GM19372 (cell line): Measurements from ENCODE around the gene UBA3.

Experiments used
- ATAC-seq: cut with Tn5 transposase; IDR thresholded peaks from one replicate; pipeline ENCODE4 v1.9.1; 2021; ENCODE audit warnings: mild to moderate bottlenecking, low read depth, moderate library complexity; ENCODE audit not compliant: unreplicated experiment

Gene UBA3

DNA sequence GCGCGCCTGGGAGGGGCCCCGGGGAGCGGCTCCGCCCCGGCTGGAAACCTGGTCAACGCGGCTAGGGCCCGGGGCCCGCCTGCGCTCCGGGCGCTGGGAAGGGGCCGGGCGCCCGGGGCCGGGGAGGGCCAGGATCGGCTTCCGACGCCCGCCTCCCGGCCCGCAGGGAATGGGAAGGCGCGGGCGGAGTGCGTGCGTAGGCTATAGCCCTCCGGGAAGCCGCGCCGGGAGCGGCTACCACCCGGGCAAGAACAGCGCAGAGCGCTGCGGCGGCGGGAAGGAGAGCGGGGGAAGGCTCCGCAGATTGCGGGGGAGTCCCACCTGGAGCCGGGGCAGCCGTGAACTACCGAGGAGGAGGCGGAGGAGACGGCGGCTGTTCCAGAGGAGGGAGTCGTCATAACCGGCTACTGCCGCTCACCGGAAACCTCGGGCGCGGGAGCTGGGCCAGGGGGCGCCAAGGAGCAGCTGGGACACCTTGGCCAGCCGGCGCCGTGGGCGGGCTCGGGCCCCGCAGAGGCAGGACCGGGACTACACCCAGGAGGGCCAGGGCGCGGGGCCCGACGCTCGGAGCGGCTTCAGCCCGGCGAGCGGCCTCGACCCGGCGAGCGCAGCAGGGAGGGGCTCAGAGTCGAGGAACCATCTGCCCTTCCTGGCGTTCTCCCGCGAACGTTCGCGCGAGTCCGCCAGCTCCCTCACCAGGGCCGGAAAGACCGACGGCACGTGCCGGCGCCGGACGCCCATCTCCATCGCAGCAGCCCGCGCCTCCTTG lies 66.7 kb downstream of the UBA3 start, which contains the start of gene EOGT:
EOGT (minus strand) TSS at position 432 of the 769 bp plus-strand sequence. CDS start 3,838 bp downstream, outside the sequence.
- ATAC-seq: peak; percentile 72

DNA sequence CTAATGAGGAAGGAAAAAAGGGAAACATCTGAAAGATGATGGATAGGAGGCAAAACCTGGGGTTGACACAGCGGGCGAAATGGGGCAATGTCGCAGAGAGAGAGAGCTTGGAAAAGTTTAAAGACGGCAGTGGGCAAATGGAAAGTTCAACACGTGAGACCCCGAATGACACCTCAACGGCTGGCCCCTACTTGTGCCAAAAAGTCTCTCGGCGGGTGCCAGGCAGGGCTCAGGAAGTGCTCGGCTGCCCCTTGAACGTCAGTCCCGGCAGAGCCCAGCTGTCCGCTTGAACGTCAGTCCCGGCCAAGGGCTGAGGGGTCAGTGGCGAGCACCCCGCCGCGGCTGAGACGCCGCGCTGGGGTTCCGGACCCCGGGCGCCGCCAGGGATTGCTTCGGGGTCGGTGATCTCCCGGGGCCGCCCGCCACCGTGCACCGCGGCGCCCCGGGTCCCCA lies 67.3 kb downstream of the UBA3 start:
- peak; percentile 46 for ATAC-seq

DNA sequence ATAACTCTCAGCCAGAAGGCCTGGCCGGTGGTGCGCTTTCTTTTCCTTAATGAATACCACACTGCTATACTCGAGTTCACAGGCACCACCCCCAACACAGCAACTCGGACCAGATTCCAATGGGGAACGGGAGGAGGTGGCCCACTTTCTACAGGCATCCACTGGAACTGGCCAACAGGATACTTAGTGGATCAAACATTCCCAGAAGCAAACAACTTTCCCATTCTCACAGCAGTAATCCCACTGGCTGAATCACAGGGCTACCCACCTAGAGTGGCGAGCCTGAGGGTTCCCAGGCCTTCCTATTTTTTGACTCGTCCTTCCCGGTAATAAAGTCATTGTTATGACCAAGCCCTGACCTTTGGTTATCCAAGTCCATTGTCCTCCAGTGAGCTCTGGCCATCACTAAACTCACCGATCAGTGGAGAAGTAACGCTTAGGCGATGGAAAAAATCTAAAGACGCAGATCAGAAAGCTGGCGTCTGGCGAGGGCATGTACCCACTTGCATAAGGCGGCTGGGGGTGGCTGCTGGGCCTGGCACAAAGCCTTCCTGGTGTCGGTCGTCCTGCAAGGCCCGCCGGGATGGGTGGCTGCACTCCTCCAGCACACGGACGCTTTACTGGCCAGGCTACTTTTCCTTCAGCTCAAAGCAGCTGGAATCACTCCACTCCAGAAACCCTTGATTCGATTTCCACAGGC lies 67.9 kb downstream of the UBA3 start:
- ATAC-seq: no peak

DNA sequence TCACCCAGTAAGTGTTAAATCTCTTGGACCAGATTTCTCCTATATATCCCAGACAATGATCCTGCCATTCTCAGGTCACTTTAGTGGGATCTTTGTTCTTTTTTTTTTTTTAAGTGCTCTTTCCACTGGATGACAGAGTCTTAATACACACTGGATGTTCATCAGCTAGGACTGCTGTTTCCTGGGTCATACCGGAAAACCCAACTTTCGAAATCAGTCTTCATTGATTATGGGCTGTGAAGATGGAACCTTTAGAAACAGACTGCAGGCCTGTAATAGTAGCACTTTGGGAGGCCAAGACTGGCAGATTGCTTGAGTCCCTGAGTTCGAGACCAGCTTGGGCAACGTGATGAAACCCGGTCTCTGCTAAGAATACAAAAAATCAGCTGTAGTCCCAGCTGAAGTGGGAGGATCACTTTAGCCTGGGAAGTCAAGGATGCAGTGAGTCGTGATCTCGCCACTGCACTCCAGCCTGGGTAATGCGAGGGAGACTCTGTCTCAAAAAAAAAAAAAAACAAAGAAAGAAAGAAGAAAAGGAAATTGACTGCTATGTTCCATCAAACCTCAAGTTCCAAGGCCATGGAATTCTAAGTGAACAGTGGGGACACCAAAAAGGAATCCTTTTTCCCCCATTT lies 69.0 kb downstream of the UBA3 start:
- no peak for ATAC-seq

DNA sequence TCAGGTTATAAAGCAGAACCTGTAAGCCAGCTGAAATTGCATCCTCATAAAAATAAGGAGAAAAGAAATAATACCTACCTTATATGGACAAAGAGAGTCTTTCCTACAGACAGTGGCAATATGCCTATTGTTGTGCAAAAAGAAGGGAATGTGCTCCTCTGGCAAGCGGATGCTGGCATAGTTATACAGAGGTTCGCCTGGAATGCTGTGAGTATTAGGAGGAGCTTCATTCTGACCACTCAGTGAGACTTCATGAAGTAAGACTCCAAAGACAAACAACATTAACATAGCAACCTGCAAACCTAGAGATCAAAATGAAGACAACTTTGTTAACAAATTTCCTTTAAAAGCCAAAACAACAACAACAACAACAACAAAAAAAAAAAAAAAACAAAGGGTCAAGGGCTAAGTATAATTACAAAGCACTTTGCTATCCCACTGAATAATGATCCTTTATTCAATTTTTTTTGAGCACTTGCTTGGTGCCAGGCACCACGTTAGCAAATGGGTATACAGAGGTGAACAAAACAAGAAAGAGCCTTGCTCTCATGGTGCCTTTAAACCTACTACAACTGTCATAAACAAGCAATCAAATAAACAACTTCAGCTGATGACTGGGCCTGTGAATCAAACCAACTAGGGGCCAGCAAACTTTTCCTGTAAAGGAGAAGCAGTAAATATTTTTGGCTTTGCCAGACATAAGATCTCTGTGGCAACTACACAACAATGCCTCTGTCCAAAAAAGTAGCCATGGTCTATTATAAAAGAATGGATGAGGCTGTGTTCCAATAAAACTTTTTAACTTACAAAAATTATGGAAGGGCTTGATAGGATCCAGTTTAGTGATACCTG lies 70.4 kb downstream of the UBA3 start:
- ATAC-seq: no peak

DNA sequence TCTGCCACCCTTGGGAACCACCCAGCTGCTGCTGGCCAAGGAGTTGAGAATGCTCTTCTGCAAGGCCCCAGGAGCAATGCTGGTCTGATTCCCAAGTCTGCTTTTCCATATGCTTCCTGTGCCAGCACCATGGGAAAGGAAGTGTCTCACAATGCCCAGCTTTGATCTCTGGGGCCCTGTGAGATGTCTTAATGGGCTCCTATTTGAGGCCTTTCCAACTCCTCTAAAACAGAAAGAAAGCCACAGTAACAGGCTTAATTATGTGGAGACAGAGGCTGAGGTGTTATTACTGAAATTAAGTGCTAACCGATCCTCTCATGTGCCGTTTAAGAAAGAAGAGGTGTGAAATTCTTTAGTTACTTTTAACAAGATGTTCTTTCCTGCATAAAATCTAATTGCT lies 71.2 kb downstream of the UBA3 start:
- ATAC-seq: no peak

DNA sequence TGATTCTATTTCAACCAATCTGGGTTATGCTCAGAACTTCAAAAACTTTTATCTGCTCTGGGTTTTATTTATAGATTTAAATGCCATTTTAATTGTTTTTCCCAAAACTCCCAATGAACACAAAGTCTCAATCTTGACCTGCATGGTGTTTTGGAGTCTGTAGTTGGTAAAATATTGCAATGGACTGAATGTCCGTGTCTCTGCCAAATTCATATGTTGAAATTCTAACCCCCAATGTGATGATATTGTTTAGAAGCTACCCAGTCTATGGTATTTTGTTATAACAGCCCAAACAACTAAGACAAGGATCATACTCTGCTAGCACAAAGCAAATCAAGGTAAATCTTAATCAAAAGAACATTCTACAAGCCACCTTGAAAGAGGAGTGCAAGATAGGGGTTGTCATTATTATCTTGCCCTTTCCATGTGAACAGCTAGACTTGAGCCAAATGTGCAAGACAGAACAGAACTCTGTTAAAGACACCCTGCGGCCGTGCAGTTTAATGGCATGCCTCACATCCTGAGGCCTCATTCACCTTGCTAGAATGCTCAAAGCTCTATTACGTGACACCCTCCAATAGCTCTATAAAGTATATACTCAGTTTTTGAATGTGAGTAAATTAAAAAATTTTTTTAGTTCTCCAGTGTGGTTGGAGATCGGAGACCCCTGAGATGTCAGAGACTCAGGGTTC lies 74.2 kb downstream of the UBA3 start:
- no peak for ATAC-seq

DNA sequence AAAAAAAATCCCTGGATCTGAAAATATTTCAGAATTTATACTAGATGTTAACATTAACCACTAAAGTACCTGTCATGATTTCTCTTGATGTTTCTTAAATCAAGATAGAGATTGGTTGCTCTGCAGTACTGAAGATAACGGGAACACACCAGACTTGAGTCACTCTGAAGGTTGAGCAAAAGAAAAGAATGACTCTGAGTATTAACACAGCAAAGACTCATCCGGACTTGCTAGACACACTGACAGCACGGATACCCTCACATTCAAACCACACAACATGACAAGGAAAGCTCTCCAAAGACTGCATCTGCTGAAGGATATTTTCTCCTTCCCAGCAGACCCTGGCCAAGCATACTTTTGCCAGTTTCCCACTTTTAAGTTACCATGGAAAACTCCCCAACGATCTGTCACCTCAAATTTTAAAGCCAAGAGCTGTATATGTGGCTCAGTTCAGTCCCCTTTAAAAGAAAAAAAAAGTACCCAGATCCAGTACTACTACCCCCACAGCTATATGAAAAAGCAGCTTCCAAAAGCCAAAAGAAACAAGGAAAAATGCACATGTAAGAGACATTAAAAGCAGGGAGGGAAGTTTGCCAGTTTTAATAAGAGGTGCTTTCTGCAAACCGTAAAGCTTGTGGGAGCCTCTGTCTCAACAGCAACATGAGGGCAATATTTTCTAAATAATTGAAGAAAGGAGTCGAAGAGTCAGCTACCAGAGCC lies 74.9 kb downstream of the UBA3 start:
- no peak for ATAC-seq
